Breast epithelium (tissue), 3 donors: ENCODE results near the gene LILRA5.

Source experiments
- POLR2A ChIP-seq: fragments of 450-650 bp; IDR thresholded peaks from one replicate; pipeline ENCODE4 v1.6.1; 2016; ENCODE audit warnings: antibody characterized with exemption, mild to moderate bottlenecking, moderate library complexity
- POLR2AphosphoS5 ChIP-seq, 3 donors: sonication (generic); formaldehyde crosslinking; IDR thresholded peaks; one replicate each; pipeline ENCODE4 v1.6.1; 2017; ENCODE audit warnings: antibody characterized with exemption in 3 of 3
- TF ChIP-seq, protein P1 (sequence below), 3 donors: fragments of 450-650 bp; IDR thresholded peaks; one replicate each; pipeline ENCODE4 v1.5.1; 2016 to 2017; ENCODE audit warnings: antibody characterized with exemption in 3 of 3, mild to moderate bottlenecking in 3 of 3, moderate library complexity in 3 of 3

DNA sequence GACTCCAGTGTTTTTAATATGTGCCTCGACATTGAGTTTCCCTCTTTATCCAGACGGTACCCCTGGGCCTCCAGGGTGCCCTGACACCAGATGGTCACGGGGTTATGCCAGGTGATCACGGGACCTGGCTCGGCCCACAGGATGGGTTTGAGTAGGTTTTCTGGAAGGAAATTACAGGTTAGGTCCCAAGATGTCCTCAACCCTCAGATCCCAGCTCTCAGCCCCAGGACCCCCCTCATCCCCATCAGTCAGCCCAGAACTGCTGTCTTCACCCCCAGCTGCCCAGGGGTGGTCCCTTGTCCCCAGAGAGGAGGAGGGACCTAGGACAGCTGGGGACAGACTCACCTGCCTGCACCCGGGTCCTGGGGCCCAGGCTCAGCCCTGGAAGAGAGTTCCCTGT, 25.6 kb upstream of the LILRA5 start:
- TF ChIP-seq, protein P1, sequence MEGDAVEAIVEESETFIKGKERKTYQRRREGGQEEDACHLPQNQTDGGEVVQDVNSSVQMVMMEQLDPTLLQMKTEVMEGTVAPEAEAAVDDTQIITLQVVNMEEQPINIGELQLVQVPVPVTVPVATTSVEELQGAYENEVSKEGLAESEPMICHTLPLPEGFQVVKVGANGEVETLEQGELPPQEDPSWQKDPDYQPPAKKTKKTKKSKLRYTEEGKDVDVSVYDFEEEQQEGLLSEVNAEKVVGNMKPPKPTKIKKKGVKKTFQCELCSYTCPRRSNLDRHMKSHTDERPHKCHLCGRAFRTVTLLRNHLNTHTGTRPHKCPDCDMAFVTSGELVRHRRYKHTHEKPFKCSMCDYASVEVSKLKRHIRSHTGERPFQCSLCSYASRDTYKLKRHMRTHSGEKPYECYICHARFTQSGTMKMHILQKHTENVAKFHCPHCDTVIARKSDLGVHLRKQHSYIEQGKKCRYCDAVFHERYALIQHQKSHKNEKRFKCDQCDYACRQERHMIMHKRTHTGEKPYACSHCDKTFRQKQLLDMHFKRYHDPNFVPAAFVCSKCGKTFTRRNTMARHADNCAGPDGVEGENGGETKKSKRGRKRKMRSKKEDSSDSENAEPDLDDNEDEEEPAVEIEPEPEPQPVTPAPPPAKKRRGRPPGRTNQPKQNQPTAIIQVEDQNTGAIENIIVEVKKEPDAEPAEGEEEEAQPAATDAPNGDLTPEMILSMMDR (IDR thresholded peaks at IDR 0.05), result no peak
- TF ChIP-seq POLR2A (no peak), POLR2AphosphoS5 (IDR thresholded peaks at IDR 0.05) (no peak)
